Neural cell (in vitro differentiated cells): ENCODE data around the gene MALRD1. TPM values are rescaled to one million over a fixed set of nuclear protein-coding genes. Genes with fewer than 3 reads are reported as not detected.

Source experiments
- H2AFZ ChIP-seq: fragments of 200-600, 300-800 bp; sonication (generic), shearing (Covaris generic); 2 replicates; pipeline ENCODE4 v1.6.0; 2014; ENCODE audit warnings: low read depth, mild to moderate bottlenecking, antibody characterized with exemption, low read length, moderate library complexity
- H3F3A ChIP-seq: fragments of 200-600 bp; shearing (Covaris generic); 2 replicates; pipeline ENCODE4 v1.6.1; 2016; ENCODE audit warnings: mild to moderate bottlenecking, moderate library complexity, mixed read lengths, antibody characterized with exemption, low read length; ENCODE audit not compliant: insufficient read depth, poor library complexity, severe bottlenecking
- H3K27ac ChIP-seq: fragments of 200-600, 300-800 bp; sonication (generic), shearing (Covaris generic); 2 replicates; pipeline ENCODE4 v1.5.1; 2014; ENCODE audit warnings: mild to moderate bottlenecking, low read length, moderate library complexity
- H3K27me3 ChIP-seq: fragments of 300-800, 200-600 bp; sonication (generic), shearing (Covaris generic); 2 replicates; pipeline ENCODE4 v1.6.0; 2014; ENCODE audit warnings: mild to moderate bottlenecking, low read depth, low read length, moderate library complexity; ENCODE audit not compliant: insufficient read depth
- H3K36me3 ChIP-seq: fragments of 300-800, 200-600 bp; sonication (generic), shearing (Covaris generic); 2 replicates; pipeline ENCODE4 v1.5.1; 2014; ENCODE audit warnings: mild to moderate bottlenecking, antibody characterized with exemption, low read length, moderate library complexity; ENCODE audit not compliant: insufficient read depth
- H3K4me2 ChIP-seq: fragments of 300-800, 200-600 bp; sonication (generic), shearing (Covaris generic); 2 replicates; pipeline ENCODE4 v1.6.0; 2014; ENCODE audit warnings: mild to moderate bottlenecking, low read length
- H3K4me3 ChIP-seq: fragments of 300-800, 200-600 bp; sonication (generic), shearing (Covaris generic); 2 replicates; pipeline ENCODE4 v1.5.1; 2014; ENCODE audit warnings: mild to moderate bottlenecking, low read length, moderate library complexity
- H3K79me2 ChIP-seq: fragments of 200-600 bp; shearing (Covaris generic); replicated peaks from 2 replicates; pipeline ENCODE4 v1.6.0; 2014; ENCODE audit warnings: mild to moderate bottlenecking, low read length, moderate library complexity; ENCODE audit not compliant: insufficient read depth
- H3K9ac ChIP-seq: fragments of 300-800, 200-600 bp; sonication (generic), shearing (Covaris generic); 2 replicates; pipeline ENCODE4 v1.6.1; 2016; ENCODE audit warnings: mild to moderate bottlenecking, low read length, mixed read lengths
- H3K9me2 ChIP-seq: fragments of 200-600 bp; shearing (Covaris generic); 2 replicates; pipeline ENCODE4 v1.6.1; 2016; ENCODE audit warnings: mild to moderate bottlenecking, low read length, mixed read lengths; ENCODE audit not compliant: insufficient read depth
- H3K9me3 ChIP-seq: fragments of 200-600, 300-800 bp; sonication (generic), shearing (Covaris generic); 2 replicates; pipeline ENCODE4 v1.6.1; 2016; ENCODE audit warnings: mild to moderate bottlenecking, mixed run types, low read length, moderate library complexity, mixed read lengths
- H4K20me1 ChIP-seq: fragments of 200-600 bp; shearing (Covaris generic); 2 replicates; pipeline ENCODE4 v1.6.1; 2016; ENCODE audit warnings: mild to moderate bottlenecking, mixed run types; ENCODE audit not compliant: insufficient read depth
- CTCF ChIP-seq: fragments of 450-650 bp; IDR thresholded peaks from 2 replicates; pipeline ENCODE4 v1.5.1; 2014; ENCODE audit warnings: antibody characterized with exemption, mild to moderate bottlenecking, moderate library complexity; ENCODE audit not compliant: poor library complexity, severe bottlenecking
- EP300 ChIP-seq: fragments of 450-650 bp; conservative IDR thresholded peaks from 2 replicates; pipeline ENCODE4 v1.6.1; 2014; ENCODE audit warnings: antibody characterized with exemption, mild to moderate bottlenecking, moderate library complexity; ENCODE audit not compliant: poor library complexity, severe bottlenecking
- EZH2 ChIP-seq: fragments of 200-600, 300-800 bp; shearing (Covaris generic), sonication (generic); IDR thresholded peaks from 2 replicates; pipeline ENCODE4 v1.6.1; 2014; ENCODE audit warnings: antibody characterized with exemption, low read length, borderline replicate concordance, mild to moderate bottlenecking; ENCODE audit not compliant: insufficient read depth, poor library complexity, severe bottlenecking
- MXI1 ChIP-seq: fragments of 450-650 bp; conservative IDR thresholded peaks from 2 replicates; pipeline ENCODE4 v1.6.1; 2014; ENCODE audit warnings: antibody characterized with exemption, mild to moderate bottlenecking; ENCODE audit not compliant: poor library complexity, severe bottlenecking
- POLR2AphosphoS5 ChIP-seq: IDR thresholded peaks from 2 replicates; pipeline ENCODE4 v1.6.1; 2012
- RAD21 ChIP-seq: fragments of 450-650 bp; conservative IDR thresholded peaks from 2 replicates; pipeline ENCODE4 v1.6.1; 2014; ENCODE audit warnings: antibody characterized with exemption, mild to moderate bottlenecking, moderate library complexity
- REST ChIP-seq: IDR thresholded peaks from 2 replicates; pipeline ENCODE4 v1.6.1; 2012; ENCODE audit warnings: borderline replicate concordance
- SMC3 ChIP-seq: fragments of 450-650 bp; conservative IDR thresholded peaks from 2 replicates; pipeline ENCODE4 v1.6.1; 2014; ENCODE audit warnings: antibody characterized with exemption, mild to moderate bottlenecking, moderate library complexity; ENCODE audit not compliant: poor library complexity
- TAF1 ChIP-seq: IDR thresholded peaks from 2 replicates; pipeline ENCODE4 v1.6.1; 2012; ENCODE audit warnings: low read depth
- polyA plus RNA-seq: library from polyadenylated mRNA; depleted of rRNA; stranded (reverse); fragments of >200 nt; gene quantifications from 2 replicates; pipeline ENCODE4 v1.2.3, GENCODE V29; 2014

MALRD1 gene
- polyA plus RNA-seq, 1 donor from 2014 or later, result 0.21 TPM

- Histone ChIP-seq H3K36me3 (no peaks in the 10 kb centered on the region), H3K9ac (no peak overlapping the region), H3K9me3 (no peaks in the 10 kb centered on the region), H2AFZ (no peak overlapping the region), H3K9me2 (no peaks in the 10 kb centered on the region), H3K27ac (no peak overlapping the region), H3K79me2 (no peaks in the 10 kb centered on the region), H3K27me3 (no peaks in the 10 kb centered on the region), H3K4me3 (no peak overlapping the region), H3F3A (no peaks in the 10 kb centered on the region), H4K20me1 (no peaks in the 10 kb centered on the region), H3K4me2 (no peak overlapping the region)
- no peak for TF ChIP-seq TAF1
- no peak for TF ChIP-seq EZH2
- no peak for TF ChIP-seq POLR2AphosphoS5
- TF ChIP-seq MXI1, result no peak
- TF ChIP-seq CTCF, result no peak
- TF ChIP-seq SMC3, result no peak
- no peak for TF ChIP-seq EP300
- no peak for TF ChIP-seq REST
- no peak for TF ChIP-seq RAD21
These were observed 546.7 kb downstream of the MALRD1 start for GRCh38 chr10:19595212-19595845.

GRCh38 chr10:19605806-19606205 is 557.2 kb downstream of the MALRD1 start:
- no peak for TF ChIP-seq POLR2AphosphoS5
- TF ChIP-seq SMC3, result no peak
- TF ChIP-seq RAD21, result no peak
- no peak for TF ChIP-seq TAF1
- no peak for TF ChIP-seq CTCF
- no peak for TF ChIP-seq REST
- no peak for TF ChIP-seq EP300
- no peak for TF ChIP-seq EZH2
- H3K79me2 ChIP-seq, result no peaks in the 10 kb centered on the region
- no peaks in the 10 kb centered on the region for H3K36me3 ChIP-seq
- no peaks in the 10 kb centered on the region for H3K9me2 ChIP-seq
- H3K27ac ChIP-seq, result no peak overlapping the region
- no peaks in the 10 kb centered on the region for H3F3A ChIP-seq
- no peak overlapping the region for H3K9ac ChIP-seq
- H4K20me1 ChIP-seq, result no peaks in the 10 kb centered on the region
- H3K27me3 ChIP-seq, result no peaks in the 10 kb centered on the region
- H3K4me3 ChIP-seq, result no peak overlapping the region
- no peak overlapping the region for H3K4me2 ChIP-seq
- no peaks in the 10 kb centered on the region for H3K9me3 ChIP-seq
- H2AFZ ChIP-seq, result no peak overlapping the region
